HepG2 (cell line): ENCODE measurements around the gene MSL2. TPM values are rescaled to one million over a fixed set of nuclear protein-coding genes. Genes with fewer than 3 reads are reported as not detected.

Experiments used
- AGO1 ChIP-seq: fragments of 200-400 bp; formaldehyde crosslinking; IDR thresholded peaks from 2 replicates; pipeline ENCODE4 v1.6.1; 2017; ENCODE audit warnings: mild to moderate bottlenecking, low read depth, low read length, moderate library complexity; ENCODE audit not compliant: poor library complexity, severe bottlenecking
- ASH2L ChIP-seq: fragments of 300-600, 200-600 bp; sonication (generic); IDR thresholded peaks from 2 replicates; pipeline ENCODE4 v1.7.0; 2017; ENCODE audit warnings: low read depth, mild to moderate bottlenecking, moderate library complexity, mixed read lengths, low read length; ENCODE audit not compliant: insufficient read length
- ATF1 ChIP-seq: IDR thresholded peaks from 2 replicates; pipeline ENCODE4 v1.6.1; 2016; ENCODE audit warnings: mild to moderate bottlenecking, control low read depth
- ATF7 ChIP-seq, 2 experiments: fragments of 450-650 bp in 1 of 2; sonication (generic) in 1 of 2; formaldehyde crosslinking in 1 of 2; IDR thresholded peaks; 2 replicates each; pipeline versions ENCODE4 v1.4.0 to v1.6.1; 2016 to 2020; ENCODE audit warnings: antibody characterized with exemption in 1 of 2, mild to moderate bottlenecking in 1 of 2, missing genetic modification reagents in 1 of 2
- FLYWCH1 ChIP-seq: sonication (generic); formaldehyde crosslinking; IDR thresholded peaks from 2 replicates; pipeline ENCODE4 v1.8.1; 2023; ENCODE audit warnings: mild to moderate bottlenecking, missing genetic modification reagents
- FOXO4 ChIP-seq: sonication (generic); formaldehyde crosslinking; conservative IDR thresholded peaks from 2 replicates; pipeline ENCODE4 v1.8.1; 2023; ENCODE audit warnings: missing genetic modification reagents
- GATA4 ChIP-seq: sonication (generic); IDR thresholded peaks from 2 replicates; pipeline ENCODE4 v1.6.1; 2016; ENCODE audit warnings: antibody characterized with exemption, low read depth, borderline replicate concordance
- HNF1A ChIP-seq, 2 experiments: sonication (generic) in 1 of 2; formaldehyde crosslinking in 1 of 2; IDR thresholded peaks; 2 replicates each; pipeline versions ENCODE4 v1.4.0 to v1.6.1; 2016 to 2020; ENCODE audit warnings: borderline replicate concordance in 1 of 2, low read depth in 1 of 2, mild to moderate bottlenecking in 1 of 2, missing genetic modification reagents in 1 of 2
- MAF1 ChIP-seq: sonication (generic); formaldehyde crosslinking; IDR thresholded peaks from 2 replicates; pipeline ENCODE4 v1.5.0; 2020; ENCODE audit warnings: missing genetic modification reagents, borderline replicate concordance
- NPAS2 ChIP-seq: sonication (generic); formaldehyde crosslinking; IDR thresholded peaks from 2 replicates; pipeline ENCODE4 v1.8.0; 2022; ENCODE audit warnings: mild to moderate bottlenecking, missing genetic modification reagents, borderline replicate concordance
- POLR2AphosphoS5 ChIP-seq: IDR thresholded peaks from 2 replicates; pipeline ENCODE4 v1.6.1; 2012; ENCODE audit warnings: low read depth, low read length
- POLR2G ChIP-seq: fragments of 200-400 bp; formaldehyde crosslinking; IDR thresholded peaks from 2 replicates; pipeline ENCODE4 v1.6.1; 2018; ENCODE audit warnings: mild to moderate bottlenecking, low read depth, low read length, moderate library complexity
- RORA ChIP-seq: sonication (generic); formaldehyde crosslinking; IDR thresholded peaks from 2 replicates; pipeline ENCODE4 v1.5.0; 2020; ENCODE audit warnings: mild to moderate bottlenecking, missing genetic modification reagents, moderate library complexity
- SALL2 ChIP-seq: sonication (generic); formaldehyde crosslinking; IDR thresholded peaks from 2 replicates; pipeline ENCODE4 v1.8.1; 2023; ENCODE audit warnings: mild to moderate bottlenecking, missing genetic modification reagents, inconsistent platforms
- STAG1 ChIP-seq: sonication (generic); formaldehyde crosslinking; IDR thresholded peaks from 2 replicates; pipeline ENCODE4 v1.4.0; 2020; ENCODE audit warnings: missing genetic modification reagents
- TMF1 ChIP-seq: sonication (generic); formaldehyde crosslinking; IDR thresholded peaks from 2 replicates; pipeline ENCODE4 v1.8.1; 2022; ENCODE audit warnings: low read depth, missing genetic modification reagents
- ZNF607 ChIP-seq: sonication (generic); formaldehyde crosslinking; IDR thresholded peaks from 2 replicates; pipeline ENCODE4 v1.5.1; 2020; ENCODE audit warnings: missing genetic modification reagents, mild to moderate bottlenecking, borderline replicate concordance
- polyA plus RNA-seq, 8 experiments: library from polyadenylated mRNA; depleted of rRNA in 3 of 8; stranded (reverse) in 7 of 8; unstranded in 1 of 8; fragments of >200 nt; fragmentation: Illumina TruSeq in 4 of 8; extraction: Trizol in 4 of 8; gene quantifications; 2 replicates each; pipeline versions ENCODE4 v1.2.1 to v1.2.3, GENCODE V29; 2011 to 2016; ENCODE audit warnings: low read depth in 4 of 8, missing spikeins in 1 of 8, mixed read lengths in 1 of 8; ENCODE audit not compliant: insufficient read depth in 1 of 8
- total RNA-seq, 5 experiments: library from RNA; depleted of rRNA; stranded (reverse); fragments of >200 nt; fragmentation: Illumina TruSeq; extraction: Trizol; gene quantifications; 2 replicates each; pipeline ENCODE4 v1.2.3, GENCODE V29; 2016; ENCODE audit warnings: low read depth in 1 of 5
- TF ChIP-seq, protein P1 (sequence below): sonication (generic); formaldehyde crosslinking; IDR thresholded peaks from 2 replicates; pipeline ENCODE4 v1.5.0; 2020; ENCODE audit warnings: mild to moderate bottlenecking, missing genetic modification reagents, moderate library complexity

MSL2 gene
- total and polyA plus RNA-seq, 2 of the 13 experiments (the other 11 are each of a cell fraction or from before 2014, with no cell fraction given), result 6.9 to 11.7 TPM

GRCh38 chr3:136196401-136197158, 445 bp upstream of the MSL2 start (continued):
- TF ChIP-seq TMF1 (CRISPR knock-in tag) (peak; percentile 97), SALL2 (CRISPR knock-in tag) (peak; percentile 98), ATF7 (IDR thresholded peaks at IDR 0.05) (no peak), ATF7 (CRISPR knock-in tag; IDR thresholded peaks at IDR 0.05) (peak; percentile 33; the same call in 1 of the 2 replicates), NPAS2 (CRISPR knock-in tag) (0 out of 2 replicates have a peak, but pooled peaks have one; percentile 59), STAG1 (CRISPR knock-in tag) (peak; percentile 39), RORA (CRISPR knock-in tag) (0 out of 2 replicates have a peak, but pooled peaks have one; percentile 55), ASH2L (peak; percentile 93), FLYWCH1 (CRISPR knock-in tag) (0 out of 2 replicates have a peak, but pooled peaks have one; percentile 79), GATA4 (peak; percentile 55), AGO1 (peak; percentile 79), FOXO4 (CRISPR knock-in tag) (no peak), POLR2G (peak; percentile 97), HNF1A (IDR thresholded peaks at IDR 0.05; ENCODE audit: low read depth) (no peak), HNF1A (CRISPR knock-in tag; IDR thresholded peaks at IDR 0.05; ENCODE audit: borderline replicate concordance) (peak; percentile 81), POLR2AphosphoS5 (peak; percentile 71), ATF1 (no peak), MAF1 (peak; percentile 90), ZNF607 (CRISPR knock-in tag) (peak; percentile 99)
- TF ChIP-seq, protein P1, sequence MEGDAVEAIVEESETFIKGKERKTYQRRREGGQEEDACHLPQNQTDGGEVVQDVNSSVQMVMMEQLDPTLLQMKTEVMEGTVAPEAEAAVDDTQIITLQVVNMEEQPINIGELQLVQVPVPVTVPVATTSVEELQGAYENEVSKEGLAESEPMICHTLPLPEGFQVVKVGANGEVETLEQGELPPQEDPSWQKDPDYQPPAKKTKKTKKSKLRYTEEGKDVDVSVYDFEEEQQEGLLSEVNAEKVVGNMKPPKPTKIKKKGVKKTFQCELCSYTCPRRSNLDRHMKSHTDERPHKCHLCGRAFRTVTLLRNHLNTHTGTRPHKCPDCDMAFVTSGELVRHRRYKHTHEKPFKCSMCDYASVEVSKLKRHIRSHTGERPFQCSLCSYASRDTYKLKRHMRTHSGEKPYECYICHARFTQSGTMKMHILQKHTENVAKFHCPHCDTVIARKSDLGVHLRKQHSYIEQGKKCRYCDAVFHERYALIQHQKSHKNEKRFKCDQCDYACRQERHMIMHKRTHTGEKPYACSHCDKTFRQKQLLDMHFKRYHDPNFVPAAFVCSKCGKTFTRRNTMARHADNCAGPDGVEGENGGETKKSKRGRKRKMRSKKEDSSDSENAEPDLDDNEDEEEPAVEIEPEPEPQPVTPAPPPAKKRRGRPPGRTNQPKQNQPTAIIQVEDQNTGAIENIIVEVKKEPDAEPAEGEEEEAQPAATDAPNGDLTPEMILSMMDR (CRISPR knock-in tag), result no peak; the same call in none of the 2 replicates
